Trophoblast cell (in vitro differentiated cells and primary cell): ENCODE results near the gene ACSBG1.
"Not testable (repeated sequence)": the region's sequence is repeated elsewhere in the genome, so short reads cannot be mapped to it uniquely, and the experiment has no call there.

Experiments used
- DNase-seq, 2 donors: peaks; one replicate each; pipeline ENCODE4 v3.0.0-alpha.2; 2016
- H2AFZ ChIP-seq: 2 replicates; pipeline ENCODE4 v1.6.1; 2013; ENCODE audit warnings: low read length, moderate library complexity, mild to moderate bottlenecking; ENCODE audit not compliant: insufficient read depth, poor library complexity
- H2AK5ac ChIP-seq: 2 replicates; pipeline ENCODE4 v1.6.1; 2013; ENCODE audit warnings: mild to moderate bottlenecking, low read length
- H2BK120ac ChIP-seq: 2 replicates; pipeline ENCODE4 v1.6.1; 2013; ENCODE audit warnings: low read length, mild to moderate bottlenecking, moderate library complexity; ENCODE audit not compliant: insufficient read depth, poor library complexity
- H2BK12ac ChIP-seq: 2 replicates; pipeline ENCODE4 v1.6.1; 2013; ENCODE audit warnings: mild to moderate bottlenecking, low read length, moderate library complexity
- H2BK5ac ChIP-seq: 2 replicates; pipeline ENCODE4 v1.6.1; 2013; ENCODE audit warnings: low read length, low read depth, moderate library complexity, mild to moderate bottlenecking; ENCODE audit not compliant: poor library complexity
- H3K14ac ChIP-seq: 2 replicates; pipeline ENCODE4 v1.6.1; 2013; ENCODE audit warnings: mild to moderate bottlenecking, low read length
- H3K18ac ChIP-seq: 2 replicates; pipeline ENCODE4 v1.6.1; 2013; ENCODE audit warnings: mild to moderate bottlenecking, low read length
- H3K23ac ChIP-seq: 2 replicates; pipeline ENCODE4 v1.6.1; 2013; ENCODE audit warnings: low read length
- H3K27ac ChIP-seq: 2 replicates; pipeline ENCODE4 v1.5.1; 2013; ENCODE audit warnings: low read depth, mild to moderate bottlenecking, inconsistent platforms, low read length, moderate library complexity
- H3K27me3 ChIP-seq: 2 replicates; pipeline ENCODE4 v1.6.1; 2013; ENCODE audit warnings: inconsistent platforms, mild to moderate bottlenecking, low read length, moderate library complexity; ENCODE audit not compliant: insufficient read depth
- H3K36me3 ChIP-seq, 2 experiments: 1 replicate in 1 of 2; 2 replicates in 1 of 2; pipeline ENCODE4 v1.6.1; 2013; ENCODE audit warnings: low read length in 2 of 2, mild to moderate bottlenecking in 2 of 2, moderate library complexity in 1 of 2; ENCODE audit not compliant: insufficient read depth in 2 of 2, control insufficient read depth in 1 of 2
- H3K4ac ChIP-seq: 2 replicates; pipeline ENCODE4 v1.6.1; 2013; ENCODE audit warnings: low read depth, mild to moderate bottlenecking, low read length, moderate library complexity
- H3K4me1 ChIP-seq, 2 experiments: 1 replicate in 1 of 2; 2 replicates in 1 of 2; pipeline ENCODE4 v1.6.1; 2013; ENCODE audit warnings: low read length in 2 of 2, mild to moderate bottlenecking in 2 of 2, moderate library complexity in 1 of 2; ENCODE audit not compliant: insufficient read depth in 2 of 2, control insufficient read depth in 1 of 2
- H3K4me2 ChIP-seq: 2 replicates; pipeline ENCODE4 v1.6.1; 2013; ENCODE audit warnings: inconsistent platforms, mild to moderate bottlenecking, low read length, moderate library complexity
- H3K4me3 ChIP-seq: 2 replicates; pipeline ENCODE4 v1.5.1; 2013; ENCODE audit warnings: mild to moderate bottlenecking, low read depth, low read length, inconsistent platforms
- H3K79me1 ChIP-seq: one replicate; pipeline ENCODE4 v1.6.1; 2013; ENCODE audit warnings: low read length
- H3K79me2 ChIP-seq: 2 replicates; pipeline ENCODE4 v1.6.1; 2013; ENCODE audit warnings: low read length, mild to moderate bottlenecking; ENCODE audit not compliant: control insufficient read depth, insufficient read depth, poor library complexity
- H3K9ac ChIP-seq: 2 replicates; pipeline ENCODE4 v1.6.1; 2013; ENCODE audit warnings: mild to moderate bottlenecking, low read length
- H3K9me3 ChIP-seq: 2 replicates; pipeline ENCODE4 v1.6.1; 2013; ENCODE audit warnings: low read depth, mild to moderate bottlenecking, control low read depth, inconsistent platforms, low read length; ENCODE audit not compliant: insufficient read depth
- H4K12ac ChIP-seq: 2 replicates; pipeline ENCODE4 v1.6.1; 2013; ENCODE audit warnings: low read depth, mild to moderate bottlenecking, low read length, moderate library complexity
- H4K8ac ChIP-seq: 2 replicates; pipeline ENCODE4 v1.6.1; 2013; ENCODE audit warnings: low read depth, mild to moderate bottlenecking, low read length, moderate library complexity
- H4K91ac ChIP-seq: one replicate; pipeline ENCODE4 v1.6.1; 2013; ENCODE audit warnings: low read depth, mild to moderate bottlenecking, low read length, moderate library complexity
- WGBS: extraction: QIAGEN DNeasy Blood & Tissue Kit; methylation state at CpG from one replicate; pipeline ENCODE4 v1.1.7; 2013; ENCODE audit warnings: missing lambda C conversion rate; ENCODE audit not compliant: insufficient read length, insufficient coverage; ENCODE audit errors: extremely low coverage; 5-methylcytosine and 5-hydroxymethylcytosine counted together

Gene ACSBG1

DNA sequence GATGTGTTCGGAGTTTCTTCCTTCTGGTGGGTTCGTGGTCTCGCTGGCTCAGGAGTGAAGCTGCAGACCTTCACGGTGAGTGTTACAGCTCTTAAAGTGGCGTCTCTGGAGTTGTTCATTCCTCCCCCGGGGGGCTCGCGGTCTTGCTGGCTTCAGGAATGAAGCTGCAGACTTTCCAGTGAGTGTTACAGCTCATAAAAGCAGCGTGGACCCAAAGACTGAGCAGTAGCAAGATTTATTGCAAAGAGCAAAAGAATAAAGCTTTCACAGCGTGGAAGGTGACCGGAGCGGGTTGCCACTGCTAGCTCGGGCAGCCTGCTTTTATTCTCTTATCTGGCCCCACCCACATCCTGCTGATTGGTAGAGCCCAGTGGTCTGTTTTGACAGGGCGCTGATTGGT is 11.0 kb upstream of the ACSBG1 start:
- no CpG with 5 or more reads among the region's 14 CpGs for WGBS
- H3K36me3 ChIP-seq, H3K27me3 ChIP-seq, H2BK12ac ChIP-seq, H2BK5ac ChIP-seq, DNase-seq, H3K4me1 ChIP-seq, H3K4me2 ChIP-seq, H3K23ac ChIP-seq, H4K12ac ChIP-seq, H4K8ac ChIP-seq, H2BK120ac ChIP-seq, H3K9ac ChIP-seq, H3K79me2 ChIP-seq, H2AK5ac ChIP-seq, H4K91ac ChIP-seq, H2AFZ ChIP-seq, H3K79me1 ChIP-seq, H3K27ac ChIP-seq, H3K4ac ChIP-seq, H3K14ac ChIP-seq, H3K4me3 ChIP-seq, H3K9me3 ChIP-seq, H3K18ac ChIP-seq: not testable (repeated sequence)

DNA sequence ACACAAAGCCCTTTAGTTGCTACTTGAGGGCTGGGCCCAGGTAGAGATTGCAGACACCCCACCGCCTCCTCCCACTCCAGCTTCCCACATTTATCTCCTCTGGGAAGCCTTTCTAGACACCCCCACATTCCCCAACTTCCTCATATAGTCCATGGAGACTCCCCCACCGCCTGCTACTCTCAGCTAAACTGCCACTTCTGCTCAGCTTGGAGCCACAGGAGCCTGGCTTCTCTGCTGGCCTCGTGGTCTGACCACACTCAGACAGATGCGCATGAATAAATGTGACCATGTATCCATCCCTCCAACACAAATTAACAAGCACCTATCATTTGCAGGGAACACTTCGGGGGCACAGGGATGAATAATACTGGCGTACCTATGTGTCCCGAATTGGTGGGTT is 10.5 kb upstream of the ACSBG1 start:
- H2BK5ac ChIP-seq, result no peak overlapping the region

DNA sequence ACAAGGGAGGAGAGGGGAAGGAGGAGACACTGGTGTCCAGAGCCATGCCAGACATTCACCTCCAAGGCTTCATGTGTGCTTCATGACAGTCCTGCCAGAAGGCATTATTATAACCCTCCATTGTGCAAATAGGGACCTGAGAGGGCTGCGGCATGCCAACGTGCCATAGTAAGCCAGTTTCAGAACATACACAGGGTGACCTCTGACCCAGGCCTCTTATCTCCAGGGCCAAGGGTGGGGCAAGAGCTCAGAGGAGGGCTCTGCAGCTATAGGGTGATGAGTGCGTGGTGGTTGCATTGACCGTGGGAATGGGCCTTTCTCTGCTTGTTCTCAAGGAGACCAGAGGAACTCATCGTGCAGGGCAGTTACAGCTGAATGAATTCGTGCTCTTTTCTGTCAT is 9.7 kb upstream of the ACSBG1 start:
- Histone ChIP-seq H3K14ac (no peak overlapping the region), H3K4ac (no peak overlapping the region), H3K36me3 (no peaks in the 10 kb centered on the region), H4K91ac (no peak overlapping the region), H3K23ac (no peak overlapping the region), H3K27ac (no peak overlapping the region), H3K18ac (no peak overlapping the region), H3K4me2 (no peak overlapping the region), H2BK5ac (no peak overlapping the region), H4K12ac (no peak overlapping the region), H2AFZ (no peak overlapping the region), H3K79me1 (no peaks in the 10 kb centered on the region), H3K4me3 (no peak overlapping the region), H2BK12ac (no peak overlapping the region), H3K9ac (no peak overlapping the region), H3K9me3 (peaks cover 2% of the 10 kb centered on the region), H4K8ac (no peak overlapping the region), H3K79me2 (no peaks in the 10 kb centered on the region), H2AK5ac (no peak overlapping the region), H3K27me3 (no peaks in the 10 kb centered on the region), H2BK120ac (no peak overlapping the region), H3K4me1 (peaks cover 0 to 6% of the 10 kb centered on the region in 2 experiments)
- WGBS, result no CpG with 5 or more reads among the region's 6 CpGs
- DNase-seq, result no peak

More for the DNA sequence above, 10.5 kb upstream of the ACSBG1 start:
- H3K79me1 ChIP-seq, result no peaks in the 10 kb centered on the region
- WGBS, result no CpG with 5 or more reads among the region's 7 CpGs
- H3K9ac ChIP-seq, result no peak overlapping the region
- H3K9me3 ChIP-seq, result peaks cover 2% of the 10 kb centered on the region
- H3K27ac ChIP-seq, result no peak overlapping the region
- H4K12ac ChIP-seq, result no peak overlapping the region
- H4K91ac ChIP-seq, result no peak overlapping the region
- H3K4me3 ChIP-seq, result no peak overlapping the region
- no peak overlapping the region for H3K14ac ChIP-seq
- no peaks in the 10 kb centered on the region for H3K36me3 ChIP-seq
- H4K8ac ChIP-seq, result no peak overlapping the region
- H3K27me3 ChIP-seq, result no peaks in the 10 kb centered on the region
- H2AK5ac ChIP-seq, result no peak overlapping the region
- no peak overlapping the region for H3K18ac ChIP-seq
- H3K79me2 ChIP-seq, result no peaks in the 10 kb centered on the region
- no peak for DNase-seq
- H3K4ac ChIP-seq, result no peak overlapping the region
- no peak overlapping the region for H2BK120ac ChIP-seq
- H3K4me1 ChIP-seq, result peaks cover 0 to 6% of the 10 kb centered on the region in 2 experiments
- no peak overlapping the region for H2AFZ ChIP-seq
- H3K23ac ChIP-seq, result no peak overlapping the region
- no peak overlapping the region for H2BK12ac ChIP-seq
- H3K4me2 ChIP-seq, result no peak overlapping the region

DNA sequence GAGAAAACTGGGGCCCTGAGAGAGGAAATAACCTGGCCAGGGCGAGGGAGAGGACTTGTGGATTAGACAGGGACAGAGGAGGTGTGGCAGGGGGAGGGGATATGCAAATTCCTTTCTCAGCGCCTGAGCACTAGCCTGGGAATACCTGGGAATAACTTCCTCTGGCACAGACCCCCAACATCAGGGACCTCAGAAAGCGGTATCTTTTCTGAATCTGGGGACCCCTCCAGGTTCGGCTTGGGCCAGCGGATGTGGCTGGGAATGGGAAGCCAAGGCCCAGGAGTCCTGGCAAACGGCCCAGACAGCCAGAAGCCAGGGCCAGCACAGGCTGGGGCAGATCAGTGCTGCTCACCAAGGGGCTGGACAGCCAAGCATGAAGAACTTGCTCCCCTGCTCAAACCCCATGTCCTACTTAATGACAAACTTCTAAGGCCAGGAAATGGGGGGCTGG is 9.2 kb upstream of the ACSBG1 start:
- H2AFZ ChIP-seq, result no peak overlapping the region
- H3K9me3 ChIP-seq, result peaks cover 2% of the 10 kb centered on the region
- H3K4me2 ChIP-seq, result no peak overlapping the region
- H3K27me3 ChIP-seq, result no peaks in the 10 kb centered on the region
- H3K14ac ChIP-seq, result no peak overlapping the region
- no peaks in the 10 kb centered on the region for H3K36me3 ChIP-seq
- no peak overlapping the region for H2AK5ac ChIP-seq
- H2BK120ac ChIP-seq, result no peak overlapping the region
- H3K4me3 ChIP-seq, result no peak overlapping the region
- H4K8ac ChIP-seq, result no peak overlapping the region
- no peak overlapping the region for H2BK5ac ChIP-seq
- no peak for DNase-seq
- H4K12ac ChIP-seq, result no peak overlapping the region
- no peak overlapping the region for H2BK12ac ChIP-seq
- peaks cover 0 to 6% of the 10 kb centered on the region in 2 experiments for H3K4me1 ChIP-seq
- H3K18ac ChIP-seq, result no peak overlapping the region
- WGBS, result no CpG with 5 or more reads among the region's 6 CpGs
- H3K79me2 ChIP-seq, result no peaks in the 10 kb centered on the region
- no peak overlapping the region for H3K9ac ChIP-seq
- H3K27ac ChIP-seq, result no peak overlapping the region
- H3K23ac ChIP-seq, result no peak overlapping the region
- H4K91ac ChIP-seq, result no peak overlapping the region
- H3K79me1 ChIP-seq, result no peaks in the 10 kb centered on the region
- no peak overlapping the region for H3K4ac ChIP-seq
